Measurements from ENCODE around the gene CC2D2B. TPM values are rescaled to one million over a fixed set of nuclear protein-coding genes. Genes with fewer than 3 reads are reported as not detected.

The CC2D2B gene
- total and polyA plus RNA-seq, 2 of the 8 experiments (the other 6 are each of a cell fraction or from before 2014, with no cell fraction given): 0.09 to 0.71 TPM

GRCh38 chr10:96043033-96043892, 135.5 kb downstream of the CC2D2B start, which contains the start of gene CCNJ (continued):
- no peak for TF ChIP-seq CTCF (IDR thresholded peaks at IDR 0.05; ENCODE audit: control extremely low read depth in 1 of 3, insufficient read depth in 1 of 3, low read depth in 1 of 3, low read length in 3 of 3)
- no peak for TF ChIP-seq CTBP2 (IDR thresholded peaks at IDR 0.05; ENCODE audit: borderline replicate concordance, insufficient read depth, insufficient read length, low read length)
- TF ChIP-seq, protein P1, sequence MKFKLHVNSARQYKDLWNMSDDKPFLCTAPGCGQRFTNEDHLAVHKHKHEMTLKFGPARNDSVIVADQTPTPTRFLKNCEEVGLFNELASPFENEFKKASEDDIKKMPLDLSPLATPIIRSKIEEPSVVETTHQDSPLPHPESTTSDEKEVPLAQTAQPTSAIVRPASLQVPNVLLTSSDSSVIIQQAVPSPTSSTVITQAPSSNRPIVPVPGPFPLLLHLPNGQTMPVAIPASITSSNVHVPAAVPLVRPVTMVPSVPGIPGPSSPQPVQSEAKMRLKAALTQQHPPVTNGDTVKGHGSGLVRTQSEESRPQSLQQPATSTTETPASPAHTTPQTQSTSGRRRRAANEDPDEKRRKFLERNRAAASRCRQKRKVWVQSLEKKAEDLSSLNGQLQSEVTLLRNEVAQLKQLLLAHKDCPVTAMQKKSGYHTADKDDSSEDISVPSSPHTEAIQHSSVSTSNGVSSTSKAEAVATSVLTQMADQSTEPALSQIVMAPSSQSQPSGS (IDR thresholded peaks at IDR 0.05; ENCODE audit: low read length): no peak
- no peak for TF ChIP-seq TCF12 (IDR thresholded peaks at IDR 0.05; ENCODE audit: low read depth, low read length)
- TF ChIP-seq HDAC6 (IDR thresholded peaks at IDR 0.05; ENCODE audit: low read depth, low read length): no peak
- peak; percentile 57 for TF ChIP-seq CREB1 (IDR thresholded peaks at IDR 0.05)
- TF ChIP-seq RAD21 (IDR thresholded peaks at IDR 0.05 in 1 of 2, conservative IDR thresholded peaks at IDR 0.05 in 1 of 2; ENCODE audit: low read depth in 2 of 2, low read length in 2 of 2): no peak
- TF ChIP-seq CHD2 (IDR thresholded peaks at IDR 0.05; ENCODE audit: low read length): peak; percentile 97
- TF ChIP-seq SP4 (IDR thresholded peaks at IDR 0.05; ENCODE audit: low read length): peak; percentile 79; the same call in 1 of the 2 replicates
- TF ChIP-seq POLR2A (IDR thresholded peaks at IDR 0.05; ENCODE audit: control extremely low read depth in 1 of 2, low read depth in 2 of 2, low read length in 2 of 2): peak; percentile 91 to 96
- TF ChIP-seq EGR1 (IDR thresholded peaks at IDR 0.05; ENCODE audit: borderline replicate concordance, low read depth, low read length): no peak
- TF ChIP-seq SRF (IDR thresholded peaks at IDR 0.05; ENCODE audit: low read depth, low read length): no peak
- peak; percentile 75 for TF ChIP-seq POLR2AphosphoS5 (IDR thresholded peaks at IDR 0.05; ENCODE audit: low read depth, low read length)
- peak; percentile 37; the same call in 1 of the 2 replicates for TF ChIP-seq SUZ12 (IDR thresholded peaks at IDR 0.05; ENCODE audit: low read length)
- TF ChIP-seq E2F6 (IDR thresholded peaks at IDR 0.05): peak; percentile 98
- no peak for TF ChIP-seq ASH2L (IDR thresholded peaks at IDR 0.05; ENCODE audit: low read length)
- TF ChIP-seq TEAD4 (IDR thresholded peaks at IDR 0.05; ENCODE audit: low read depth, low read length): no peak
- TF ChIP-seq EZH2 (IDR thresholded peaks at IDR 0.05; ENCODE audit: low read depth, low read length, severe bottlenecking): no peak
- TF ChIP-seq, protein P2, sequence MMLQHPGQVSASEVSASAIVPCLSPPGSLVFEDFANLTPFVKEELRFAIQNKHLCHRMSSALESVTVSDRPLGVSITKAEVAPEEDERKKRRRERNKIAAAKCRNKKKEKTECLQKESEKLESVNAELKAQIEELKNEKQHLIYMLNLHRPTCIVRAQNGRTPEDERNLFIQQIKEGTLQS (IDR thresholded peaks at IDR 0.05; ENCODE audit: insufficient read depth, low read depth, low read length): no peak

All from H1 (cell line).